GM19455 (cell line): ENCODE results near the gene WDR47.
"Not testable (repeated sequence)": the region's sequence is repeated elsewhere in the genome, so short reads cannot be mapped to it uniquely, and the experiment has no call there.

Source experiments
- ATAC-seq: cut with Tn5 transposase; IDR thresholded peaks from one replicate; pipeline ENCODE4 v1.9.1; 2021; ENCODE audit not compliant: unreplicated experiment

Gene WDR47

GRCh38 chr1:109052145-109052544 lies 10.2 kb upstream of the WDR47 start:
- not testable (repeated sequence) for ATAC-seq

- no peak for ATAC-seq
Observed at GRCh38 chr1:109050228-109050995, 8.5 kb upstream of the WDR47 start.

DNA sequence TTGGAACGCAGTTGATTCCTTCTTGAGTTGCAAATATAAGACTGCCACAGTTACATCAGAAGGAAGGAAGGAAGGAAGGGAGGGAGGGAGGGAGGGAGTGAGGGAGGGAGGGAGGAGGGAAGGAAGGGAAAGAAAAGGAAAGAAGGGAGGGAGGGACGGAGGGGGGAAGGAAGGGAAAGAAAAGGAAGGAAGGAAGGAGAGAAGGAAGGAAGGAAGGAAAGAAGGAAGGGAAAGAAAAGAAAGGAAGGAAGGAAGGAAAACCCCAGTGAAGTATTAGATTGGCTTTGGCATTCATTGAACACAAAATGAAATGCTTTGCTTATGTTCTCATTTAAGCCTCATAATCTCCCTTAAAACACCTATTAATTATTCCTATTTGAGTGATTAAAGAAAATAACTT lies 6.4 kb upstream of the WDR47 start:
- ATAC-seq, result no peak

DNA sequence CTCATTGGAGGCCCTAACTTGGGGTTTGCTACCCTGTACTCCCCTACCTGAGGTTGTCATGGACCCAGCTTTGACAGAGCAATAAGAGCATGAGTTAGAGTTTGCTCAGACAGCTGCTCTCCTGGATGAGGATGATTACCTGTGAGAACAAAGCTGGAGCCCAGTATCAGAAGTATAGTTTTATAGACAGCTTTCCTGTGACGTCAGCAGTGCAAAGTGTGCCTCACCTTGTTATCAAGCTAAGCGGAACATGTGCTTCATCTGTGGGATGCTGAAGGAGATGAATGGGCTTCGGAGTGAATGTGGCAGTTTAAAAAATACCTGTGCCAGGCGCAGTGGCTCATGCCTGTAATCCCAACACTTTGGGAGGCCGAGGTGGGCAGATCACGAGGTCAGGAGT lies 5.4 kb upstream of the WDR47 start:
- ATAC-seq, result no peak

DNA sequence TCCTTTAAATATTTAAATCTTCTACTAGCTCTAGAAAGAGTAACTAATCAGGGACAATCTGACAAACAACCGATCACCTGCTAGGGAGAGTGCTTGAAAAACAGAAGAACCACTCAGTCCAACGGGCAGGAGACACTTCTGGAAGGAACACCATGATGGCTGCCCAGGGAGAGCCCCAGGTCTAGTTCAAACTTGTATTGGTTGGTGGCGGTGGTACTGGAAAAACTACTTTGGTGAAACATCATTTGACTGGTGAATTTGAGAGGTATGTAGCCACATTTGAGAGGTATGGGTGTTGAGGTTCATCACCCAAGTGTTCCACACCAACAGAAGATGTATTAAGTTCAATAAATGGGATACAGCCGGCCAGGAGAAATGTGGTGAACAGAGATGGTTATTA lies 4.8 kb upstream of the WDR47 start:
- ATAC-seq, result no peak

- no peak for ATAC-seq
Observed at GRCh38 chr1:109045595-109045994, 3.7 kb upstream of the WDR47 start.

DNA sequence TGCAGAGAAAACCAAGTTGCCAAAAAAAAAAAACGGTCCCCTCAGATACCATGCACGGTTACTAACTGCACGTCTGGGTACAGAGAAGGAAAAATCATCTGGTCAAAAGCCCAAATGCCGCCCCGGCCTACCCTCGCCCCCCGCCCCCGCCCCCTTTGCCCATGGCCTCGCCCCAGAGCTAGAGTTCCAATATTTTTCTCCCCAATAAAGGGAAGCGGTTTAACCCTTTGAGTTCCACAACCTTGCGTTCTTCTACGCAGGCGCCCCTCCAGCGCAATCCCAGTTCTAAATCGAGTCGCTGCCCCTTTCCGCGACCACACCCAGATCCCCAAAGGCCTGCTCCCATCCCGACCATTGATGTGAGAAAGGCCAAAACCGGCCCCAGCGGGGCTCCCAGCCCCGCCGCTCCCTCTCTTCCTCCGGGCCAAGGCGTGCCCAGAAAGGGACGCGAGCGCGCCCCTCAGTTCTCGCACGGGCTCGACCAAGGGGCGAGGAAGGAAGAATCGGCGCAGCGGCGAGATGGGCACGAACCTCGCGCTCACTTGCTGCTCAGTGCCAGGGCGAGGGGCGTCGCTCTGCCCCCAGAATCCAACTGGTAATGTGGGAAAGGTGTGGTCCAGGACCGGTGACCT lies 797 bp downstream of the WDR47 start:
- peak; percentile 35 for ATAC-seq

GRCh38 chr1:109040627-109040988 lies 1.3 kb downstream of the WDR47 start:
- ATAC-seq, result no peak

DNA sequence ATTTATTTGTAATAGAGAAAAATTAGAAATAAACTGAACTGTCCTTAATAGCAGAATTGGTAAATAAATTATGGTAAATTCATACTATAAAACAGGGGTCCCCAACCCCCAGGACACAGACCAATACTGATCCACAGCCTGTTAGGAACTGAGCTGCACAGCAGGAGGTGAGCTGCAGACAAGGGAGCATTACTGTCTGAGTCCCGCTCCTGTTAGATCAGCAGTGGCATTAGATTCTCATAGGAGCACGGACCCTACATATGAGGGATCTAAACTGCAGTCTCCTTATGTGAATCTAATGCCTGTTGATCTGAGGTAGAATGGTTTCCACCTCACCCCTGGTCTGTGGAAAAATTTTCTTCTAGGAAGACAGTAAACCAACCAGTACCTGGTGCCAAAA lies 7.5 kb downstream of the WDR47 start:
- no peak for ATAC-seq

DNA sequence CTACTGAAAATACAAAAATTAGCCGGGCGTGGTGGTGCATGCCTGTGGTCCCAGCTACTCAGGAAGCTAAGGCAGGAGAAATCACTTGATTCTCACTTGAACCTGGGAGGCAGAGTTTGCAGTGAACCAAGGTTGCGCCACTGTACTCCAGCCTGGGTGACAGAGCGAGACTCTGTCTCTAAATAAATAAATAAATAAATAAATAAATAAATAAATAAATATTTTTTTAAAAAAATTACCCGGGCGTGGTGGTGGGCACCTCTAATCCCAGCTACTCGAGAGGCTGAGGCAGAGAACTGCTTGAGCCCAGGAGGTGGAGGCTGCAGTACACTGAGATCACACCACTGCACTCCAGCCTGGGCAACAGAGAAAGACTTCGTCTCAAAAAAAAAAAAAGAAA lies 12.4 kb downstream of the WDR47 start:
- ATAC-seq, result not testable (repeated sequence)

- ATAC-seq, result no peak
Observed at GRCh38 chr1:109027841-109028240, 14.1 kb downstream of the WDR47 start.

DNA sequence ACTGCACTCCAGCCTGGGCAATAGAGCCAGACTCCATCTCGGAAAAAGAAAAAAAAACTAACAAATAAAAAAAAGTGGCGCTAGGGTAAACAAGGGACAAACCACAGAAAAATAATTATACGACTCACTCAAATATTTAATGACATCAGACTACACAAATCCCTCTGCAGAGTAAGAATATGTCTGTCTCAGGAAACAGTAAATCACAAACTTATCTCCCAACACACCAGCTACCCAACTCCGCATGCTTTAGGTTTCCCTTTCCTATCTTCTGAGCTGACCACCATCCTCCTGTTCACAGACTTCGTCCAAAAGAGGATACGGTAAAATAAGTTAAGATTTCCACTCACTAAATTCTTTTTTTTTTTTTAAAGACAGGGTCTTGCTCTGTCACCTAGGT lies 16.2 kb downstream of the WDR47 start:
- ATAC-seq, result no peak

- ATAC-seq, result no peak
Observed at GRCh38 chr1:109024646-109025045, 17.3 kb downstream of the WDR47 start.

- ATAC-seq, result no peak
Observed at GRCh38 chr1:109020693-109021257, 21.1 kb downstream of the WDR47 start.

DNA sequence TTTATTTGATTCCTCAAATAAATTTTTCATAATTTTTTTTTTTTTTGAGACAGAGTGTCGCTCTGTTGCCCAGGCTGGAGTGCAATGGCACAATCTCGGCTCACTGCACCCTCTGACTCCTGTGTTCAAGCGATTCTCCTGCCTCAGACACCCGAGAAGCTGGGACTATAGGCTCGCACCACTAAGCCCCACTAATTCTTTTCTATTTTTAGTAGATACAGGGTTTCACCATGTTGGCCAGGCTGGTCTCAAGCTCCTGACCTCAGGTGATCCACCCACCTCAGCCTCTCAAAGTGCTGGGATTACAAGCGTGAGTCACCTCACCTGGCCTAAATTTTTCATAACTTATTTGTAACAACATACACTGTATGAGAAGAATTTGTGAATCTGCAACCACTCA lies 24.2 kb downstream of the WDR47 start:
- ATAC-seq, result not testable (repeated sequence)

DNA sequence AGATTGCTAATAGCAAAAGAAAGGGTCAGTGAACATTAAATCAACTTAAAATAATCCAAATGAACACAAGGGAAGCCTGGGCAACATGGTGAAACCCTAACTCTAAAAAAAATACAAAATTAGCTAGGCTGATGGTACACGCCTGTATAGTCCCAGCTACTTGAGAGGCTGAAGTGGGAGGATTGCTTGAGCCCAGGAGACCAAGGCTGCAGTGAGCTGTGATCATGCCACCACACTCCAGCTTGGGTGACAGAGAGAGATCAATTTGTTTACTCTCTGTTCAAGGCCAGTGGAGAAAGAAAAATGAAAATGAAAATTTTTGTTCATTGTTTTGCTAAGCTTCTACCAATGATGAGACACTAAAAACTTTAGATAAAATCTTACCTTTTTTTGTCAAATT lies 24.8 kb downstream of the WDR47 start:
- ATAC-seq, result no peak

GRCh38 chr1:109011335-109011734 lies 30.6 kb downstream of the WDR47 start:
- ATAC-seq, result no peak

DNA sequence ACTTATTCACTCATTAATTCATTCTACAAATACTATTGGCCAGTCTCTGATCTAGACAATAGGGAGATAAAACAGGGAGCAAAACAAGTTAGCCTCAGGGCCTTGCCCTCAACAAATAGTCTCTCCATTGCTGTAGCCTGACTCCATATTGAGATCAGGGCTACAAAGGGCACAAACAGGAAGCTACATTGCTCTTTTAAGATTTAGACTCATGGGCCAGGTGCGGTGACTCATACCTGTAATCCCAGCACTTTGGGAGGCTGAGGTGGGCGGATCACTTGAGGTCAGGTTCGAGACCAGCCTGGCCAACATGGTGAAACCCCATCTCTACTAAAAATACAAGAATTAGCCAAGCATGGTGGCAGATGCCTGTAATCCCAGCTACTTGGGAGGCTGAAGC lies 45.3 kb downstream of the WDR47 start:
- ATAC-seq, result not testable (repeated sequence)

DNA sequence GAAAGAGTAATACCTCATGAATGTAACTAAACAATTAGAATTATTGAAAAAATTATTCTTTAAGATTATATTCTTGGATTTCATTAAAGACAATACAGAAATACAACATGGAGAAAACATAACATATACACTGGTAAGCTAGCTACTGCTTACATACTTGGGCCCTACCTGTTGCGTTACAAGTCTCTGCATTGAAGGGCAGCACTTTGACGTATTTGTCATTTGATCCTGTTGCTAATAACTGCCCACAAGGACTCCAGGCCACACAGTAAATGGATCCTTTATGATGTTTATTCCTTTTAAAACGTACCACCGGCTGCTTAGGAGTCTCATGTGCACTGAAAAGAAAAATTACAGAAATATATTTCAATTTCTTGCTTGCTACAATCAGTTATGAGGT lies 58.8 kb downstream of the WDR47 start:
- no peak for ATAC-seq

- ATAC-seq, result no peak
Observed at GRCh38 chr1:108976658-108977057, 65.2 kb downstream of the WDR47 start.

GRCh38 chr1:108972951-108973350 lies 69.0 kb downstream of the WDR47 start:
- no peak for ATAC-seq

GRCh38 chr1:108969346-108969745 lies 72.6 kb downstream of the WDR47 start:
- no peak for ATAC-seq
